Ovary (tissue), 9 donors: ENCODE results near the gene COA6. TPM values are rescaled to one million over a fixed set of nuclear protein-coding genes. Genes with fewer than 3 reads are reported as not detected.

Experiments
- DNase-seq, 5 donors: peaks; one replicate each; pipeline ENCODE4 v3.0.0-alpha.2; 2019 to 2020
- H3K27ac ChIP-seq, 2 donors: fragments of 200-600 bp; one replicate each; pipeline versions ENCODE4 v1.5.1 to v1.8.0; 2019 to 2022
- H3K27me3 ChIP-seq: fragments of 200-600 bp; one replicate; pipeline ENCODE4 v1.8.0; 2022
- H3K36me3 ChIP-seq: fragments of 200-600 bp; sonication (generic); one replicate; pipeline ENCODE4 v1.5.1; 2019
- H3K4me1 ChIP-seq: one replicate; pipeline ENCODE4 v1.8.1; 2013; ENCODE audit warnings: mild to moderate bottlenecking, moderate library complexity; ENCODE audit not compliant: insufficient read depth
- H3K4me3 ChIP-seq: fragments of 200-600 bp; sonication (generic); one replicate; pipeline ENCODE4 v1.5.1; 2017
- H3K9me3 ChIP-seq, 2 donors: fragments of 200-600 bp in 1 of 2; sonication (generic) in 1 of 2; one replicate each; pipeline versions ENCODE4 v1.5.1 to v1.8.1; 2013 to 2019; ENCODE audit warnings: mild to moderate bottlenecking in 1 of 2, moderate library complexity in 1 of 2
- CTCF ChIP-seq, 3 donors: fragments of 450-650 bp in 2 of 3; fragments of 200-600 bp in 1 of 3; IDR thresholded peaks; one replicate each; pipeline versions ENCODE4 v1.5.1 to v1.8.0; 2016 to 2022; ENCODE audit warnings: antibody characterized with exemption in 3 of 3, mild to moderate bottlenecking in 1 of 3
- EP300 ChIP-seq: sonication (generic); formaldehyde crosslinking; IDR thresholded peaks from one replicate; pipeline ENCODE4 v1.6.1; 2017; ENCODE audit warnings: antibody characterized with exemption
- POLR2A ChIP-seq: fragments of 450-650 bp; IDR thresholded peaks from one replicate; pipeline ENCODE4 v1.6.1; 2017; ENCODE audit warnings: antibody characterized with exemption, mild to moderate bottlenecking, moderate library complexity
- WGBS, 3 donors: extraction: QIAGEN DNeasy Blood & Tissue Kit in 1 of 3; methylation state at CpG; one replicate each; pipeline versions ENCODE4 v1.1.5 to v1.1.7; 2013 to 2017; 5-methylcytosine and 5-hydroxymethylcytosine counted together
- intact Hi-C, 4 donors: fragments of 100-400 bp; cut with DNase I; formaldehyde crosslinking; loops; one replicate each; pipeline versions ENCODE4 v1.11.0 to v1.15.1; 2022 to 2023
- polyA plus RNA-seq, 2 donors: library from polyadenylated mRNA; stranded (reverse); fragments of 200-250 nt in 1 of 2; fragments of 350-450 nt in 1 of 2; fragmentation: Illumina TruSeq in 1 of 2; extraction: RNeasy Lipid Tissue Mini Kit (QIAGEN cat#74804) in 1 of 2; gene quantifications; one replicate each; pipeline ENCODE4 v1.2.3, GENCODE V29; 2013 to 2014
- total RNA-seq, 7 donors: library from RNA; depleted of rRNA in 2 of 7; stranded (reverse); fragments of >200 nt in 2 of 7; fragmentation: NEBNext Ultra II Directional in 3 of 7; extraction: Animal tissue kit (Norgen Biotek cat#: 25700) in 3 of 7; gene quantifications; one replicate each; pipeline versions ENCODE4 v1.1.0 to v1.2.4, GENCODE V29; 2016 to 2023
- donor health status: DM: no; HTN: no; CAD: no; lungs with moderate emphysema.
- donor health status: DM: no; HTN: no; CAD: no.
- donor health status: Bipolar disorder and iron deficiency.
- donor health status: DM: yes; HTN: yes; CAD: no.
- donor health status: DM: no; HTN: no; CAD: no.
- donor health status: DM: yes; HTN: yes; CAD: no.

COA6 gene
- total and polyA plus RNA-seq, 9 donors: 12.8 to 28.3 (median 17.6) TPM

GRCh38 chr1:234401658-234402057 is 28.4 kb downstream of the COA6 start:
- Histone ChIP-seq H3K9me3 (no peaks in the 10 kb centered on the region), H3K4me1 (no peaks in the 10 kb centered on the region), H3K36me3 (no peaks in the 10 kb centered on the region), H3K27ac (no peak overlapping the region), H3K4me3 (no peak overlapping the region), H3K27me3 (no peaks in the 10 kb centered on the region)
- no peak for TF ChIP-seq CTCF (IDR thresholded peaks at IDR 0.05)
- TF ChIP-seq POLR2A: no peak
- no peak for TF ChIP-seq EP300
- no peak for DNase-seq
- WGBS, 3 donors: 94 to 97% (median 95%) methylated on average over 3 of the region's 3 CpGs
- intact Hi-C loops: no loop called here

GRCh38 chr1:234402939-234403338 is 29.7 kb downstream of the COA6 start:
- H3K36me3 ChIP-seq: no peaks in the 10 kb centered on the region
- no peak for TF ChIP-seq EP300
- no peak for TF ChIP-seq POLR2A
- no peak for TF ChIP-seq CTCF (IDR thresholded peaks at IDR 0.05)
- intact Hi-C loops: no loop called here
- no peak overlapping the region for H3K4me3 ChIP-seq
- no peaks in the 10 kb centered on the region for H3K27me3 ChIP-seq
- no peaks in the 10 kb centered on the region for H3K9me3 ChIP-seq
- no peak overlapping the region for H3K27ac ChIP-seq
- WGBS, 3 donors: 92 to 98% (median 93%) methylated on average over 3 of the region's 3 CpGs
- no peak for DNase-seq
- H3K4me1 ChIP-seq: no peaks in the 10 kb centered on the region

GRCh38 chr1:234405676-234406075 is 32.4 kb downstream of the COA6 start:
- TF ChIP-seq POLR2A: no peak
- TF ChIP-seq EP300: no peak
- no peak for TF ChIP-seq CTCF (IDR thresholded peaks at IDR 0.05)
- no peak overlapping the region for H3K27ac ChIP-seq
- H3K4me1 ChIP-seq: no peaks in the 10 kb centered on the region
- WGBS, 3 donors: 57 to 76% (median 67%) methylated on average over 6 of the region's 6 CpGs
- H3K9me3 ChIP-seq: no peaks in the 10 kb centered on the region
- DNase-seq: no peak
- no peaks in the 10 kb centered on the region for H3K36me3 ChIP-seq
- no peaks in the 10 kb centered on the region for H3K27me3 ChIP-seq
- intact Hi-C loops: no loop called here
- H3K4me3 ChIP-seq: no peak overlapping the region

GRCh38 chr1:234406871-234407270 is 33.6 kb downstream of the COA6 start:
- WGBS, 3 donors: 84 to 94% (median 89%) methylated on average over 4 of the region's 4 CpGs
- no peaks in the 10 kb centered on the region for H3K9me3 ChIP-seq
- H3K4me3 ChIP-seq: no peak overlapping the region
- H3K4me1 ChIP-seq: no peaks in the 10 kb centered on the region
- no peaks in the 10 kb centered on the region for H3K36me3 ChIP-seq
- no peak for DNase-seq
- TF ChIP-seq POLR2A: no peak
- TF ChIP-seq CTCF (IDR thresholded peaks at IDR 0.05): no peak
- TF ChIP-seq EP300: no peak
- intact Hi-C loops: no loop called here
- H3K27me3 ChIP-seq: no peaks in the 10 kb centered on the region
- no peak overlapping the region for H3K27ac ChIP-seq

GRCh38 chr1:234408757-234409156 is 35.5 kb downstream of the COA6 start:
- Histone ChIP-seq H3K4me3 (no peak overlapping the region), H3K27ac (no peak overlapping the region), H3K27me3 (no peaks in the 10 kb centered on the region), H3K4me1 (no peaks in the 10 kb centered on the region), H3K36me3 (no peaks in the 10 kb centered on the region), H3K9me3 (no peaks in the 10 kb centered on the region)
- WGBS, 3 donors: 95 to 97% (median 95%) methylated on average over 9 of the region's 9 CpGs
- DNase-seq: no peak
- TF ChIP-seq POLR2A (no peak), CTCF (IDR thresholded peaks at IDR 0.05) (no peak), EP300 (no peak)
- intact Hi-C loops: no loop called here
